Measurements from ENCODE around the gene THBS4.

Gene THBS4

DNA sequence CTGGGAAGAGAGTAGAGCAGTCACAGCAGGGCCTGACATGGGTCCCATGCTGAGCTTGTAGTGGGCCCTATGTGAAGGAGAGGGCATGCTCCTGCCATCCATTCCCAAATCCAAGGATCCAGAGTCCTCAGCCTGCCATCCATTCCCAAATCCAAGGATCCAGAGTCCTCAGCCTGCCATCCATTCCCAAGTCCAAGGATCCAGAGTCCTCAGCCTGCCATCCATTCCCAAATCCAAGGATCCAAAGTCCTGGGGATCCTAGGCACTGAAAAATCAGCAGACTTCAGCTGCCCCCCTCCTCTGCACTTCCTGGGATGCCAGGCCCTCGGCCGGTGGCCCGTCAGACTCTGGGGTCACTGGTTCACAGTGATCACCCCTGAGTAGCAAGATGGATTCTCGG, 33.6 kb downstream of the THBS4 start:
- TF ChIP-seq, protein P1, sequence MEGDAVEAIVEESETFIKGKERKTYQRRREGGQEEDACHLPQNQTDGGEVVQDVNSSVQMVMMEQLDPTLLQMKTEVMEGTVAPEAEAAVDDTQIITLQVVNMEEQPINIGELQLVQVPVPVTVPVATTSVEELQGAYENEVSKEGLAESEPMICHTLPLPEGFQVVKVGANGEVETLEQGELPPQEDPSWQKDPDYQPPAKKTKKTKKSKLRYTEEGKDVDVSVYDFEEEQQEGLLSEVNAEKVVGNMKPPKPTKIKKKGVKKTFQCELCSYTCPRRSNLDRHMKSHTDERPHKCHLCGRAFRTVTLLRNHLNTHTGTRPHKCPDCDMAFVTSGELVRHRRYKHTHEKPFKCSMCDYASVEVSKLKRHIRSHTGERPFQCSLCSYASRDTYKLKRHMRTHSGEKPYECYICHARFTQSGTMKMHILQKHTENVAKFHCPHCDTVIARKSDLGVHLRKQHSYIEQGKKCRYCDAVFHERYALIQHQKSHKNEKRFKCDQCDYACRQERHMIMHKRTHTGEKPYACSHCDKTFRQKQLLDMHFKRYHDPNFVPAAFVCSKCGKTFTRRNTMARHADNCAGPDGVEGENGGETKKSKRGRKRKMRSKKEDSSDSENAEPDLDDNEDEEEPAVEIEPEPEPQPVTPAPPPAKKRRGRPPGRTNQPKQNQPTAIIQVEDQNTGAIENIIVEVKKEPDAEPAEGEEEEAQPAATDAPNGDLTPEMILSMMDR (IDR thresholded peaks at IDR 0.05; ENCODE audit: low read depth, low read length), result no peak
- H3K4me3 ChIP-seq (ENCODE audit: low read depth, low read length), result no peak overlapping the region

DNA sequence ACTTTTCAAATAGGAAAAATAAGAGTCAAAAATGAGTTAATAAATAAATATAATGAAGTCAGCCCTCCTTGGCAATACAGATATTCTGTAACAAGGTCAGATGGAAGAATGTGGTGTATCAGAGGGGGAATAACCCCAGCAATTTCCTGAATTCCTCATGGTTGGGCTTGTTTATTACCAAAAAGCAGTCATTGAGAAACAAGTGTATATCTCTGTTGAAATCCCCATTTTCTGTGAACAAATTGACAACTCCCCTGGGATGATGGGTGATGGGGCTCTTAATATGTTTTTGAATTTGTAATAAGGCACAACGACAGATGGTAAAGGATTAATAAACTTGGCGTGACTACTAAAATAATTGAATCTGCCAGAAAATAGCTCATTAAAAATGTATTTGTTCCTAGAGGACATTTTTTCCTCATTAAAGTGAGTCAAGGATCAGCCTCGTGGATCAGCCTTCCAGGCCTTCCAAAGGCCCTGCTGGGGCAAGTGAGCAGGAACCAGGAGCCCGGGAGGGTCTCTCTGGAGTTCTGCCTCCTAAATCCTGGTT, 34.2 kb downstream of the THBS4 start:
- H3K4me3 ChIP-seq (ENCODE audit: low read depth, low read length), result no peak overlapping the region
- TF ChIP-seq, protein P1 (IDR thresholded peaks at IDR 0.05; ENCODE audit: low read depth, low read length), result no peak

DNA sequence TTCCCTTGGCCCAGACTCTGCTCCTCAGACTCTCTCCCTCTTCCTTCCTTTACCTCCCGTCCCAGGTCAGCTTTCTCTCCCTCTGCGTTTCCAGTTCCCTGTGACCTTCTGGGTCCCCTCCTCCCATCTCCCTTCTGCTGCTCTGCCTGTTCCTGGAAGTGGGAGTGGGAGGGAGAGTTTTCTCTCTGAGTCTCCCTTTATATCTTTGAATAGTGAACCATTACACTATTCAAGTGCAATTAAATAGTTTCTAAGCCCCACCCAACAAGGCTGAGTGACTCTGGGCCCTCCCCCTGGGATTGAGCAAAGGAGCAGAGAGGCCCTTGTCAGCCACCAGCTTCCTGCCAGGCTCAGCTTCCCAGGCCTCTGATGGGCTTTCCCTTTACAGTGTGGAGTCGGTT, 34.8 kb downstream of the THBS4 start:
- TF ChIP-seq, protein P1 (IDR thresholded peaks at IDR 0.05; ENCODE audit: low read depth, low read length), result no peak
- H3K4me3 ChIP-seq (ENCODE audit: low read depth, low read length), result no peak overlapping the region

DNA sequence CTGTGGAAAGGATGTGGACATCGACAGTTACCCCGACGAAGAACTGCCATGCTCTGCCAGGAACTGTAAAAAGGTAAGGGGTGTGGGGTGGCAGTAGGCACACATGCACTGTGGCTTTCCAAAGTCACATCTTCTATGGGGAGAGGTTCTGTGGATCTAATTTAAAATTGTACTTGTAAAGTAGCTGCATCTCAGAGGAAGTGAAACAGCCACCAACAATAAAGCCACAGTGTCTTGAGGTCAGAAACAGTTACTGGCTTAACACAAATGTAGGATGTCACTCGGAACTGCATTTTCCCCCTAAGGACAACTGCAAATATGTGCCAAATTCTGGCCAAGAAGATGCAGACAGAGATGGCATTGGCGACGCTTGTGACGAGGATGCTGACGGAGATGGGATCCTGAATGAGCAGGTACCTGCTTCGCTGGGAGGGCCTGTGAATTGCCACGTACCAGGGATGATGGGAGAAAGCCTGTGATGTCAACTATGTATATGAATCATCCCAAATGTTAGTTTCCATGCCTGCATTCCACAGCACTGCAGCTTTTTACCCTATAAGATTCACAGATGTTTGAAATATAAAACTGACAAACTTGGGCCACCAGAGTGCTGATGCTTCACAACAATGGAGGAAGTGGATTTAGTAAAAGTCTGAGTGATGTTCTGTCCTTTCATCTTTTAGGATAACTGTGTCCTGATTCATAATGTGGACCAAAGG, 35.3 kb downstream of the THBS4 start:
- no peak overlapping the region for H3K4me3 ChIP-seq (ENCODE audit: low read depth, low read length)
- TF ChIP-seq, protein P1 (IDR thresholded peaks at IDR 0.05; ENCODE audit: low read depth, low read length), result no peak

DNA sequence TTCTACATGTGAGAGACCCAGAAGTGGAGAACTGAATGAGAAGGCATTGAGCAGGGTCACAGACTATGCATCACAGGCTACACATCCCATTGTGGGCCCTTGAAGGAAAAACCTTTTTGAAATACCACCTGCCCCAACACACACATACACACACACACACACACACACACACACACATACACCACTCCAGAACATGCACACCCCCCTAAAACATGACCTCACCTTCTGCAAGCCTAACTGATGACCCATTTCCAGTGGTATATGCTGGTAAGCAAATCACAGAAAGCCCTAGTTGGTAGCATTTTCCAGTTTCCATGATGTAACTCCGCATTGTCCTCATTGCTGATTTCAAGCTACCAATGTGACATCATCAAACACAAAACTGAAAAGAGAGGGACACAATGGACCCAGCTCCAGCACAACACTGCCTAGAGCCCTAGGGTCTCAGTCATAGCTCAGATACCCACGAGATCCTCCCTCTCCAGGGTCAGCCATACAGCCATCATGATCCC, 36.4 kb downstream of the THBS4 start:
- no peak overlapping the region for H3K4me3 ChIP-seq (ENCODE audit: low read depth, low read length)
- TF ChIP-seq, protein P1 (IDR thresholded peaks at IDR 0.05; ENCODE audit: low read depth, low read length), result no peak

DNA sequence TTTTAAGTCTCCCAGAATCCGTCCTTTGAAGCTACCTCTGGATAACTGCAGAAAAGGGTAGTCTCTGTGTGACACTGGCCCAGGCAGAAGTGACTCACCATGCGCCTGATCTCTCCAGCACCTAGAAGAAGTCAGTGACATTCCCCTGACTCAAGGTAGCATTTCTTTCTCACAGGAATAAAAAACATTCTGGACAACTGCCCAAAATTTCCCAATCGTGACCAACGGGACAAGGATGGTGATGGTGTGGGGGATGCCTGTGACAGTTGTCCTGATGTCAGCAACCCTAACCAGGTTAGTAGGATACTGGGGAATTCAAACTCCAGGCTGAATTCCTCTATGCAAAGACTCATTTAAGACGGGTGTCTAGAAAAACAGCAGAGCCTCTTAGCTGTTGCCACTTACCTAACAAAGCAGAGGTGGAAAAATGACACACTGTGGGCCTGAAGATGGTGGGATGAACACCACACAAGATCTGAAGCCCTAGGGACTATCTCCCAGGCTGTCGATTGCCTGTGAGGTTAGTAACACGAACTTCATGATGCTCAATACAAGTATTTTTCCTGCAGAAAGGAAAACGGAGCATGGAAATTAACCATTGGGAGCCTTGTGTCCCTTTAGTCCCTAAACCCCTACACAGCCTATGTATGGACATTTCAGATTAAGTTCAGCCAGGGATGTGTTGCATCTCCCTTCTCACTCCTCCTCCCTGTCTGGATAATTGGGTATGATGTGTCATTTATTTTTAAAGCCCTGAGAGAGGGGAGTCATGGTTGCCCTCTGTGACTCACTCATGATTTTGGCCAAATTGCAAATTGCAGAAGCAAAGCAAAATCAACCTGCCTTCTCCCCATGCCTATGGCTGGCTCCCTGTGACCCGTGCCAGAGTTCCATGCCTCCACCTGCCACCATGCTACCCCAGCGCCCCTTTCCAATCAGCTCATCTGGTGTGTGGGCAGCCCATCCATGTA, 37.2 kb downstream of the THBS4 start:
- TF ChIP-seq, protein P1 (IDR thresholded peaks at IDR 0.05; ENCODE audit: low read depth, low read length), result no peak
- no peak overlapping the region for H3K4me3 ChIP-seq (ENCODE audit: low read depth, low read length)

All from WI38 (cell line).